ENCODE results near the gene NDUFB8. TPM values are rescaled to one million over a fixed set of nuclear protein-coding genes. Genes with fewer than 3 reads are reported as not detected.

Gene NDUFB8
- total RNA-seq, 1 donor from 2014 or later: 124 TPM

- peak; percentile 28 for DNase-seq (ENCODE audit: low spot score)
- peaks cover 19% of the 10 kb centered on the region for H3F3A ChIP-seq (ENCODE audit: low read depth)
- Mint-ChIP-seq H3K4me3 (peak overlapping the region; percentile 5), H3K36me3 (peaks cover 47% of the 10 kb centered on the region), H3K27me3 (ENCODE audit: insufficient read depth, low read depth) (peaks cover 4% of the 10 kb centered on the region), H3K9me3 (no peaks in the 10 kb centered on the region), H3K27ac (peak overlapping the region; percentile 39), H3K4me1 (peaks cover 67% of the 10 kb centered on the region)
- peaks cover 45% of the 10 kb centered on the region for H3K4me1 ChIP-seq
- no peaks in the 10 kb centered on the region for H3K36me3 ChIP-seq
- no peak overlapping the region for H3K27ac ChIP-seq
- H3K79me2 ChIP-seq (ENCODE audit: low read depth): no peaks in the 10 kb centered on the region
- H3K27me3 ChIP-seq: peaks cover 29% of the 10 kb centered on the region
- no peak overlapping the region for H2AFZ ChIP-seq (replicated peaks)
- TF ChIP-seq EZH2phosphoT487 (IDR thresholded peaks at IDR 0.05) (no peak), EZH2 (IDR thresholded peaks at IDR 0.05) (no peak), CTCF (IDR thresholded peaks at IDR 0.05) (no peak)
- H3K9me3 ChIP-seq (ENCODE audit: low read depth): no peaks in the 10 kb centered on the region
- H3K4me3 ChIP-seq: no peak overlapping the region
- no peak overlapping the region for H3K9ac ChIP-seq
- H3K4me2 ChIP-seq: peak overlapping the region; percentile 43
- H4K20me1 ChIP-seq (ENCODE audit: low read depth): no peaks in the 10 kb centered on the region
These were observed 26.7 kb downstream of the NDUFB8 start for GRCh38 chr10:100502926-100503494.

- H3K79me2 ChIP-seq (ENCODE audit: low read depth): no peaks in the 10 kb centered on the region
- no peak for DNase-seq (ENCODE audit: low spot score)
- H3K9ac ChIP-seq: no peak overlapping the region
- H3K27ac Mint-ChIP-seq: peak overlapping the region; percentile 1
- no peak overlapping the region for H3K4me2 ChIP-seq
- no peak overlapping the region for H3K4me3 ChIP-seq
- peaks cover 58% of the 10 kb centered on the region for H3K4me1 Mint-ChIP-seq
- H2AFZ ChIP-seq (replicated peaks): no peak overlapping the region
- H3F3A ChIP-seq (ENCODE audit: low read depth): peaks cover 19% of the 10 kb centered on the region
- no peak overlapping the region for H3K27ac ChIP-seq
- no peaks in the 10 kb centered on the region for H4K20me1 ChIP-seq (ENCODE audit: low read depth)
- H3K36me3 ChIP-seq: no peaks in the 10 kb centered on the region
- H3K27me3 ChIP-seq: peaks cover 24% of the 10 kb centered on the region
- H3K4me3 Mint-ChIP-seq: no peak overlapping the region
- no peaks in the 10 kb centered on the region for H3K9me3 ChIP-seq (ENCODE audit: low read depth)
- H3K9me3 Mint-ChIP-seq: peaks cover 2% of the 10 kb centered on the region
- peaks cover 47% of the 10 kb centered on the region for H3K36me3 Mint-ChIP-seq
- peaks cover 34% of the 10 kb centered on the region for H3K4me1 ChIP-seq
- TF ChIP-seq CTCF (IDR thresholded peaks at IDR 0.05): no peak
- no peak for TF ChIP-seq EZH2 (IDR thresholded peaks at IDR 0.05)
- TF ChIP-seq EZH2phosphoT487 (IDR thresholded peaks at IDR 0.05): no peak
- peaks cover 3% of the 10 kb centered on the region for H3K27me3 Mint-ChIP-seq (ENCODE audit: insufficient read depth, low read depth)
These were observed 28.2 kb downstream of the NDUFB8 start for GRCh38 chr10:100501423-100501822.

- Mint-ChIP-seq H3K4me1 (peaks cover 44% of the 10 kb centered on the region), H3K27ac (no peak overlapping the region), H3K27me3 (ENCODE audit: insufficient read depth, low read depth) (peaks cover 5% of the 10 kb centered on the region), H3K9me3 (peaks cover 2% of the 10 kb centered on the region), H3K4me3 (no peak overlapping the region), H3K36me3 (peaks cover 50% of the 10 kb centered on the region)
- H3K9me3 ChIP-seq (ENCODE audit: low read depth): no peaks in the 10 kb centered on the region
- H3K4me3 ChIP-seq: no peak overlapping the region
- no peak overlapping the region for H3K9ac ChIP-seq
- no peaks in the 10 kb centered on the region for H3K79me2 ChIP-seq (ENCODE audit: low read depth)
- peaks cover 21% of the 10 kb centered on the region for H3K4me1 ChIP-seq
- H3K4me2 ChIP-seq: no peak overlapping the region
- no peaks in the 10 kb centered on the region for H4K20me1 ChIP-seq (ENCODE audit: low read depth)
- H3K27me3 ChIP-seq: peaks cover 44% of the 10 kb centered on the region
- H3F3A ChIP-seq (ENCODE audit: low read depth): peaks cover 17% of the 10 kb centered on the region
- H3K36me3 ChIP-seq: no peaks in the 10 kb centered on the region
- H3K27ac ChIP-seq: no peak overlapping the region
- H2AFZ ChIP-seq (replicated peaks): no peak overlapping the region
- TF ChIP-seq CTCF (IDR thresholded peaks at IDR 0.05): no peak
- DNase-seq (ENCODE audit: low spot score): no peak
These were observed 31.6 kb downstream of the NDUFB8 start for GRCh38 chr10:100498059-100498458.
